HG02938 (cell line): ENCODE data around the gene INVS.
"Not testable (repeated sequence)": the region's sequence is repeated elsewhere in the genome, so short reads cannot be mapped to it uniquely, and the experiment has no call there.

ENCODE experiments used
- ATAC-seq: cut with Tn5 transposase; IDR thresholded peaks from one replicate; pipeline ENCODE4 v1.9.1; 2021; ENCODE audit warnings: mild to moderate bottlenecking, moderate library complexity; ENCODE audit not compliant: unreplicated experiment

Gene INVS

DNA sequence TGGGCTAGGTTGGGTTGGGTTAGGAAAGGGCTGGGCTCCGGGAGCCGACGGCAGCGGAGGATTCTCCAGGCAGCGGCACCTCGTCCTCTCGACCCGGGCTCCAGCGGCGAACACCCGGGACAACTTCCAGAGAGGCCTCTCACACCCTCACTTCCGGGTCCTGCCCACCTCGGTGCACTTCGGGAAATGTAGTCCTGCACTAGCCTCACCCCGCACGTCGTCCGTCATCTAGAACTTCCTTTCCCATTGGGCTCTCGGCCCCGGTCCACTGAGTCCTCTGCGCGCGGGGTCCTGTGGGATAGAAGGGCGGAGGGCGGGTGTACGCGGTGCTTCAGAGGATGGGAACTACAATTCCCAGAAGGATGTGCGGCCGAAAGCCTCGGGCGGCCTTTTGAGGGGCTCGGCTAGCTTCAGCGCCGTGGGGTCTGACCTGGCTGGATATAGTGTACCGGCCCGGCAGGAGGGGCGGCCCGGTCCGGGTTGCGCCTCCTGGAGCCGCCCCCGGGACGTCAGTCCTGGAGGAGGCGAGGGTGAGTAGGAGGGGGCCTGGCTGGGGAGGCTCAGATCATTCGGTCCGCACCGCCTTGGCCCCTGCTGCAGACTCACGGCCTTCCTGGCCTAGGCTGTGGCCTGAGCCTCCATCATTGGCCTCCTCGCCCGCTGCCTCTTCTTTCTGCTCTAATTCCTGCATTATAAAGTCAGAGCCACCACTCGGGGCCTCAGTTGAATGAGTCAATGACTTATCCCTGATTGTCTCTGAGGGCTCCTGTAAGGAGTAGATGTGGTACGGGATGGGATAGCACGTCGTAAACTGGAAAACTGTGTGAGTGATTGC lies at the start of gene INVS, which contains the start of gene ERP44:
Gene INVS (plus strand): TSS at position 357 of the 835 bp plus-strand sequence. CDS start 5,279 bp downstream, outside the sequence.
Gene ERP44 (minus strand): TSS at position 114 of the 835 bp plus-strand sequence. CDS start 160 bp downstream, outside the sequence.
- peak; percentile 97 for ATAC-seq

DNA sequence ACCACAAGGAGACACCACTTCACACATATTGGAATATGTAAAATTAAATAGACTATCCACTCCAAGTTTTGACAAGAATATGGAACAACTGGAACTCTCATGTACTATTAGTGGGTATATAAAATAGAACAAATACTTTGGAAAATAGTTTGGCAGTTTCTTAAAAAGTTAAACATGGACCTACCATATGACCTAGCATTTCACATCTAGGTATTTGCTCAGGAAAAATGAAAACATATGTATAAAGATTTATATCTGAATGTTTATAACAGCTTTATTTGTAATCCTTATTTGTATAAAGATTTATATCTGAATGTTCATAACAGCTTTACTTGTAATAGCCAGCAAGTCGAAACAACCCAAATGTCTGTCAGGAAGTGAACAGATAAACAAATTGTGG lies 49.5 kb upstream of the INVS start:
- ATAC-seq = no peak

- no peak for ATAC-seq
Measured at GRCh38 chr9:100052375-100052774, 46.7 kb upstream of the INVS start.

DNA sequence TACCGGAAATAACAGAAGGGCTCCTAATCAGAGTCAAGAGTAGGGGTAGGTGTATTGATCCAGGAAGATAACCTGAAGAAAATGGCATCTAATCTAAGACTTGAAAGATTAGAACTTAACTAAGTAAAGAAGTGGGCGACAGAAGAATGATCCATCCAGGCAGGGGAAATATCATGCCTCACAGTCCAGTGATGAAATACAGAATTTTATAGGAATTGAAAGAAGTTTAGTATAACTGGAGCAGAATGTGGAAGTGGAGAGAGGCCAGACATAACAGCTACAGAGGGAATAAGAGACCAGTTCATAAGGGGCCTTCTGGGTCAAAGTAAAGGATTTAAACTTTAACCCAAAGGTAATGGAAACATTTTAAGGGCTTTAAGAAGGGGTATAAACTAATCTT lies 42.5 kb upstream of the INVS start:
- ATAC-seq = no peak

DNA sequence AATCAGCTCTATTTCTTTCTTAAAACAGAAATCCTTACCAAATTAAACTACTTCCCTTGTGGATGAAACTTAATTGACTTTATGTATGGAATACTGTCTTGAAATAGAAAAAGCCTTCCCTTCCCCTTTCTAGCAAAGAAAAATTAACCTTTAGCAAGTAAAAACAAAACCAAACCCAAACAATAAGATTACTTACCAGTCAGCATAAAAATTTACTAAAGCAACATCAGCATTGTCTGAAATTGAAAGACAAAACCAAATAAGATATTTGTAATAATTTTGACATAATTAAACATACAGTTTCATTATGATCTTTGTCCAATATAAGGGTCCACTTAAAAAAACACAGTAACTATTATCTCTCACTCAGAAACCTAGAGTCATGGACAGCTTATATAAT lies 41.4 kb upstream of the INVS start:
- ATAC-seq = no peak

DNA sequence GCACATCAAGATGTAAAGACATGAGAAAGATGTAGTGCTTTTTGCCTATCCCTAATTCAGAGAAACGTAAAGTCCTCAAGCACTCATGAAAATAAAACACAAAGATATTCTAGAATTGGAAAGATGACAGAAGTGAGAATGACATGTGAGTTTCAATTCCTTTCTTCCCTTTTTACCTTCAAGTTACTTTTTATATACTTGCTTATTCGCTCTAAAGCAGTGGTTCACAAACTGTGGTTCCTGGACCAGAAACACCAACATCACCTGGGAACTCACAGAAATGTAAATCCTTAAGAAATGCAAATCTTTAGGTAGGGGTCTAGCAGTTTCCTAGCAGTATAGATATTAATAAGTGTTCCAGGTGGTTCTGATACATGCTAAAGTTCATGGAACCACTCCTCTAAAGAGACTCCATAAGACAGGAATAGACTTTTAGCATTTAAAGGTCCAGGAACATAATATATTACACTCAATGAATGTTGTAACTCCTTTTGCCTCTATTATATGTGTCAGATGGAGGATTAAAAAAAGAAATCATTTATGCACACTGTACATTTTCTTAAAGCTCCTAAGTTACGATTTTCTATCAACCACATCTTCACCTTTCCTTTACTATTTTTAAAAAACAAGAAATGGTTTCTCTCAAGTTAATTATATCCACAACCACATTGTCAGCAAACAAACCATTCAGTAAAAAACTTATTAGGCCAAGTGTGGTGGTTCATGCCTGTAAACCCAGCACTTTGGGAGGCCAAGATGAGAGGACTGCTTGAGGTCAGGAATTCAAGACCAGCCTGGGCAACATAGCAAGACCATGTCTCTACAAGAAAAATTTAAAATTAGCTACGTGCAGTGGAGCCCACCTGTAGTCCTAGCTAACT lies 40.1 kb upstream of the INVS start:
- peak; percentile 59 for ATAC-seq

DNA sequence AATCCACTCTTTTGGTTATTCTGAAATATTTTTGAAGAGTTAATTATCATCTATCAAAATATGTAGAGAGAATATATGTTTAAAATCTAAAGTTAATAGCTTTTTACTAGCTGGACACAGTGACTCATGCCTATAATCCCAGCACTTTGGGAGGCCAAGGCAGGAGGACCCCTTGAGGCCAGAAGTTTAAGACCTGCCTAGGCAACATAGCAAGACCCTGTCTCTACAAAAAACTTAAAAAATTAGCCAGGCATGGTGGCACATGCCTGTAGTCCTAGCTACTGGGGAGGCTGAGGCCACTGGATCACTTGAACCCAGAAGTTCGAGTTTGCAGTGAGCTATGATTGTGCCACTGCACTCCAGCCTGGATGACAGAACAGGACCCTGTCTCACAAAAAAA lies 36.4 kb upstream of the INVS start:
- not testable (repeated sequence) for ATAC-seq

DNA sequence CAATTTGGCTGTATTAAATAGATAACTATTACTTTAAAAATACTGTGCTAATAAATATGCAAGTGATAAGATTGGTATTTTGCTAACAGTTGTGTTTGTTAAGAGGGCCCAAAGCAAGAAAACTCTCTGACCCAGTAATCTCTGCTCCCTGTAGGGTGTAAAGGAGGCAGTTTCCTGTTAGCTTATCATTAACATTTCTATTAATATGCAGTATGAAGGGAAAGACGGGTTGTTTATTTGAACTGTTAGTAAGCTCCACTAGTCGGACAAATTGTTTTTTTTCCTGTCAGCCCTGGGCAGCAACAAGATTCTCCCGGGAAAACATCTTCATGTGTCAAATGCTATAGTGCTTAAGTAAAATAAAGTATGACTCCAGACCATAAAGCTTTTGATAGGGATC lies 35.9 kb upstream of the INVS start:
- no peak for ATAC-seq

DNA sequence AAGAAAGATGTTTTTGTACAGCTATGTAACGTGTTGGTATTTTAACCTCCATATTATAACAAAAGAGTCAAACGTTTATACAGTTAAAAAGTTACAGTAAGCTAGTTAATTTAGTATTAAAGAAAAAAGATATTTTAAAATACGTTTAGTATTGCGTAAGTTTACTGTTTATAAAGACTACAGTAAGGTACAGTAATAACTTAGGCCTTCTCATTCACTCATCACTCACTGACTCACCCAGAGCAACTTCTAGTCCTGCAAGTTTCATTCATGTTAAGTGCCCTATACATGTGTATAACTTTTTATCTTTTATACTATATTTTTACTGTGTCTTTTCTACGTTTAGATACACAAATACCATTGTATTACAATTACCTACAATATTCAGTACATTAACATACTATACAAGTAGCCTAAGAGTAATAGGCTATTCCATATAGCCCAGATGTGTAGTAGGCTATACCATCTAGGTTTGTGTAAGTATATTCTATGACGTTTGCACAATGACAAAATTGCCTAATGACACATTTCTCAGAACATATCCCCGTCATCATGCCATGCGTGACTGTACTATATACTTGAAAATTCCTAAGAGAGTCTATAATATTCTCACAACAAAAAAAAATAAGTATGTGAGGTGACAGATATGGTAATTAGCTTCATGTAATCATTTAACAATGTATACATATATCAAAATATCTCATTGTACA lies 34.0 kb upstream of the INVS start:
- no peak for ATAC-seq

- peak; percentile 93 for ATAC-seq
Measured at GRCh38 chr9:100066539-100066938, 32.5 kb upstream of the INVS start.

- not testable (repeated sequence) for ATAC-seq
Measured at GRCh38 chr9:100067990-100068389, 31.1 kb upstream of the INVS start.

DNA sequence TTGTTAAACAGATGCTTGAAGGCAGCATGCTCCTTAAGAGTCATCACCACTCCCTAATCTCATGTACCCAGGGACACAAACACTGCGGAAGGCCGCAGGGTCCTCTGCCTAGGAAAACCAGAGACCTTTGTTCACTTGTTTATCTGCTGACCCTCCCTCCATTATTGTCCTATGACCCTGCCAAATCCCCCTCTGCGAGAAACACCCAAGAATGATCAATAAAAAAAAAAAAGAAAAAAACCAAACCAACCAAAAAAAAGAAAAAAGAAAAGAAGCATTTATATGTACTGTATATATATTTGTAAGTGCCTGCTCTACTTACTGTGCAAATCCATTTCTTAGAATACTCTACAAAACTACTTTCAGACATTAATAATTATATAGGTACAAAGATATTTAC lies 30.0 kb upstream of the INVS start:
- not testable (repeated sequence) for ATAC-seq

DNA sequence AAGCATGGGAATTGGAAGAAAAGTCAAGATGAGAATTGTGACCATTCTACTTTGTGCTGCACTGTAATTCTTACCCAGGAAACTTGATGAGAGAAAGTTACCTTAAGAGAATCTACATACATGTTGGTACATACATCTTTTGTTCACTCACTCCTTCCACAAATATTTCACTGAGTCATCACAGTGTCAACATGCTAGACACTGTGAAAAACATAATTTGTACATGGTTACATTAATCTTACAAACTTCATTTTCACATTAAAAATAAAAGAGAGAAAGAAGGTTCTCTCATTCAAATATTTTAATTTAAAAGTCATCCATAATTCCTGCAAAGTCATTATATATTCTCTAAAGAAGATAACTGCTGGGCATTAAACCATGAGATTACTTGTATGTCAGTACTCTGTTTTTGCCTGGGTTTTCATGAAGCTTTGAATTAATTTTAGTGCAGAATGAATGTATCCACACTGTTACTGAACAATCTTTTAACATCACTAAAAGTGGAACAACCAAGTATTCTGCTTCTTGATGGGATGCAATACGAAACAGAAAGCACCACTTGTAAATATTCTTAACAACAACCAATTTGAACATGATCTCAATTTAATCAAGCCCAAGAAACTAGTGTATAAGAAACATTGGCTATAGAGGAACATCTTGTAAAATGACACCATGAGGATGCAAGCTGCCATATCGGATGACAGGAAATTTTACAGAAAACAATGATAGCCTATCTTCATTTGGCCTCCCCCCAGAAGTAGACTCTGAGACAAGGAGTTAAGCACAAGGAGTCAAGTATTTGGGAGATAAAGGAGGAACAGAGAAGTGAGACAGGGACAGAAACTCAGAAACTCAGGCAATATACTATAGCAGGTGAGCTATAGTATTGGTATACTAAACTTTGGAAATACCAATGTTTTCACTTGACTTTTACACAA lies 28.7 kb upstream of the INVS start:
- no peak for ATAC-seq

- ATAC-seq = no peak
Measured at GRCh38 chr9:100071271-100071670, 27.8 kb upstream of the INVS start.

DNA sequence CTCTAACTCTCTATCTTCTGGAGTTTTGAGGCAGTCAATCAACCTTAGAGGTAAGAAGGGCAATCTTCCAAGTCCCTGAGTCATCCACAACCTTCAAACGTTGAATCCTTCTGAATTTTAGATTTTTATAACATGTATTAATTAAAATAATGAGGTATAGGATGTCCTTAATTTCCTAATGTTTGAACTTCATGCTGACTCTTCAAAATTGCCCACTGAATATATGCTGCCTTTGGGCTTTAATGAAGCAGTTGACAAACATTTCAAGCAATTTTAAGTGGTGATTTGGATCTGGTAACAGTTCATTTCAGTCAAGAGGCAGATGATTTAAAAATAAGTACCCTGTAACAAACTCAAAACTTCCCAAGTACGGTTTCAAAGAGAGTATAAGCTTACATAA lies 26.2 kb upstream of the INVS start:
- no peak for ATAC-seq

DNA sequence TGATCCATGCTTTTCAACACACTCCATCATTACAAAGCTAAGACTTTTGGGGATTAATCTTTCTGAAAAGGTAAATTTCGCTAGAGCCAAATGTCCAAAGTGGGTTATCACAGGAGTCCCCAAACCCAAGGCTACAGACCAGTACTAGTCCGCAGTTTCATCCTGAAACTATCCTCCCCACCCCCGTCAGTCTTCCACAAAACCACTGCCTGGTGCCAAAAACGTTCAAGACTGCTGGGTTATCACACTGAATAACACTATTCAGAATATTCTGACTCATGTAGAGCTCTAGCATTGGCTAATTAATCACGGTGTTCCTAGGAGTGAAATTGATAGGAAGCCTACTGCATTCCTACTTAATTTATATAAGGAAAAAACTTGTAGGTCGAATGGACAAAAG lies 24.9 kb upstream of the INVS start:
- ATAC-seq = no peak

DNA sequence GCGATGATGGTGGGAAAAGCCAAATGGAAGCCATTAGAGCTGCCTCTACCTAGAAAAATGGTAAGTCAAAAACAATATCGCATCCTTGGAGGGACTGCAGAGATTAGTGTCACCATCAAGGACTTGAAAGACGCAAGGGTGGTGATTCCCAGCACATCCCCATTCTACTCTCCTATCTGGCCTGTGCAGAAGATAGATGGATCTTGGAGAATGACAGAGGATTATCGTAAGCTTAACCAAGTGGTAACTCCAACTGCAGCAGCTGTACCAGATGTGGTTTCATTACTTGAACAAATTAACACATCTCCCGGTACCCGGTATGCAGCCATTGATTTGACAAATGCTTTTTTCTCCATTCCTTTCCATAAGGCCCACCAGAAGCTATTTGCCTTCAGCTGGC lies 24.1 kb upstream of the INVS start:
- ATAC-seq = no peak

DNA sequence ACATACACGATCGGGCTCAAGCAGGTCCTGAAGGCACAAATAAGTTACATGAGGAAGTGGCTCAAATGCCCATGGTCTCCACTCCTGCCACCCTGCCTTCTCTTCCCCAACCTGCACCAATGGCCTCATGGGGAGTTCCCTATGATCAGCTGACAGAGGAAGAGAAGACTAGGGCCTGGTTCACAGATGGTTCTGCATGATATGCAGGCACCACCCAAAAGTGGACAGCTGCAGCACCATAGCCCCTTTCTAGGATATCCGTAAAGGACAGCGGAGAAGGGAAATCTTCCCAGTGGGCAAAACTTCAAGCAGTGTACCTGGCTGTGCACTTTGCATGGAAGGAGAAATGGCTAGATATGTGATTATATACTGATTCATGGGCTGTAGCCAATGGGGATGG lies 22.8 kb upstream of the INVS start:
- not testable (repeated sequence) for ATAC-seq

GRCh38 chr9:100082782-100083181 lies 16.3 kb upstream of the INVS start:
- ATAC-seq = no peak
